EL (cell line): ENCODE data around the gene ORM2.

Experiments
- DNase-seq: peaks from one replicate; pipeline ENCODE4 v3.0.0-alpha.2; 2016

The ORM2 gene

DNA sequence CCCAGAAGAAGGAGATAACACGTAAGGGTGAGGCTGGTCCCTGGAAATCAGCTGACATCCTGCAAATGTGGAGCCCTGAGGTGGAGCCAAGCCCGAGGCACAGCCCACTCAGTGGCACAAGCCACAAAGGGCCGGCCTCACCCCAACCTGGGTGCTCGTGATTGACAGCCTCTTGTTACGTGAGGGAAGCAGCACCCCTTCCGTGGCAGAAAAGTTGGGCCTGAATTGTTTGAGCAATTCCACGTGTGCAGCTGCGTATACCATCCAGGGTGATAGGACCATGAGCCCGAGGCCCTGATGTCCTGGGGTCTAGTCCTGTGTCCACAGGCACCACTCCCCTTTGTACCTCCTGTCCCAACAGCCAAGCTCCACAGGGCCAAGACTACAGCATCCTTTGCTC, 4.8 kb downstream of the ORM2 start:
- no peak for DNase-seq

DNA sequence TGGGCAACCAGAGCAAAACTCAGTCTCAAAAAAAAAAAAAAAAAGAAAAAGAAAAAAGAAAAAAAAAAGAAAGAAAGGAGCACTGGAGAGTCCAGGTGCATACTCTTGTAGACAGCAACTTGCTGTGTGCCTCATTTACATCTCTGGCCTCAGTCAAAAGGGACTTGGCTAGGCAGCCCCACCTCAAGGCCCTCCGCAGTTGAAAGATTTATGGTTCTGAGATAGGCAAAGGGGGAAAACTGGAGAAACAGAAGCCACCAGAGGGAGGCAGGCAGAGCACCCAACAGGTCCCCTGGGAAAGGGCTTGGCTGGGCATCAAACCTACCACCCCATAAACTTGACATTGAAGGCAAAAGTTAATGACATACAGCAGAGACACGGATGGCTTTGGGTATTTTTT, 6.1 kb downstream of the ORM2 start:
- no peak for DNase-seq

DNA sequence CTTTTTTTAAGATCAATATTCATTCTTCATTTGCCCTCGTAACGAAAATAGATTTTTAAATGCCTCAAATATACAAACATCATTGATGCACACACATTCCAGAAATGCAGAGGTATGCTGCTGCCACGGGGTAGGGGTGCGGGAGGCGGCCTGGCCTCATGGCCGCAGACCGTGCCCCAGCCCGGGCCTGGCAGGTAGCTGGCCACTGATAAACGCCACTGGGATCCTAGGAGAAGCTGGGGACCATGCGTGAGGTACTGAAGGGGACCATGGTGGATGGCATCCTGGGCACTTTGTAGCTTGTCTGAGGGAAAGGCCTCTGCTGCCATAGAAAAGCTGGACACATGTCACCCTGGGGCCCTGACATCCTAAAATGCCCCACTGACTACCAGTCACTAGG, 6.5 kb downstream of the ORM2 start:
- no peak for DNase-seq

DNA sequence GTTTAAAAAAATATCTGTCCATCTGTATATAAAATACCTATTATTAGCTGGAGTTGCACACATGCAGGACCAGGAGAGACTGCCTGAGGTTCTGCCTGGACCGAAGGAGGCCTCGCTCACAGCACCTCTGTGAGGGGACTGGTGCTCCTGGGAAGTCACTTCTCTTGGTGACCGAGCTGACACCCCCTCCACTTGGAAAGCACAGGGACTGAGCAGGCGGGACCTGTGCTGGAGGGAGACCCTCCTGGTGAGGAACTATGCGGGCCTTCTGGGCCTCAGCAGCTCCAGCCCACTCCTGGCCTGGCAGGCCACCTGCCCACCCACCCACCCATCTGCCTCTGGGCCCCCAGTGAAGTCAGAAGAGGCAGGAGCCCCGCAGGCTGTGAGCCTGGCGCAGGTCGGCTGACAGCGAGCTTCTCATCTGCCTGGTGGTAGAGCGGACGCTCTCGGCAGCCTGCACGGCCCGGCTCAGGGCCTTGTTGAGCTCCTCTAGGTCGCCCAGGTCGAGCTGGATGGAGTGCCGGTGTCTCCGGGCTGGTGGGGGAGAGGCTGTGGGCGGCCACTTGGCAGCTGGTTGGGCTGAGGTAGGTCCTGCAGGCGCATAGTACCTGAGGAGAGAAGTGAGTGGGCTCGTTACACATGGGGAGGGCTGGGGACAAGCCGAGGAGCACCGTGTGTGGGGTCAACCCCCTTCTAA, 7.2 kb downstream of the ORM2 start:
- no peak for DNase-seq

DNA sequence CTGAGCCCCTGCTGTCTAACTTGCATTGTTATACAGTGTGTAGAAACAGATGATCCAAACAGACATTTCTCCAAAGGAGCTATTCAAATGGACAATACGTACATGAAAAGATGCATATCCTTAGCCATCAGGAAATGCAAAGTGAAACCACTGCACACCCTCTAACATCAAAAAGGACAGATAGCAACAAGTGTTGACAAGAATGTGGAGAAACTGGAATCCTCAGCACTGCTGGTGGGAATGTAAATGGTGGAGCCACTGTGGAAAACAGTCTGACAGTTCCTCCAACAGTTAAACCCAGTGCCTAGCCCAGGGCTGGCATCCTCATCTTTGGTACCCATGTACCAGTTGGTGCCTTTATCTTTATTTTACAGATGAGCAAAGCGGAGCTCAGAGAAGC, 8.5 kb downstream of the ORM2 start:
- DNase-seq, result no peak

DNA sequence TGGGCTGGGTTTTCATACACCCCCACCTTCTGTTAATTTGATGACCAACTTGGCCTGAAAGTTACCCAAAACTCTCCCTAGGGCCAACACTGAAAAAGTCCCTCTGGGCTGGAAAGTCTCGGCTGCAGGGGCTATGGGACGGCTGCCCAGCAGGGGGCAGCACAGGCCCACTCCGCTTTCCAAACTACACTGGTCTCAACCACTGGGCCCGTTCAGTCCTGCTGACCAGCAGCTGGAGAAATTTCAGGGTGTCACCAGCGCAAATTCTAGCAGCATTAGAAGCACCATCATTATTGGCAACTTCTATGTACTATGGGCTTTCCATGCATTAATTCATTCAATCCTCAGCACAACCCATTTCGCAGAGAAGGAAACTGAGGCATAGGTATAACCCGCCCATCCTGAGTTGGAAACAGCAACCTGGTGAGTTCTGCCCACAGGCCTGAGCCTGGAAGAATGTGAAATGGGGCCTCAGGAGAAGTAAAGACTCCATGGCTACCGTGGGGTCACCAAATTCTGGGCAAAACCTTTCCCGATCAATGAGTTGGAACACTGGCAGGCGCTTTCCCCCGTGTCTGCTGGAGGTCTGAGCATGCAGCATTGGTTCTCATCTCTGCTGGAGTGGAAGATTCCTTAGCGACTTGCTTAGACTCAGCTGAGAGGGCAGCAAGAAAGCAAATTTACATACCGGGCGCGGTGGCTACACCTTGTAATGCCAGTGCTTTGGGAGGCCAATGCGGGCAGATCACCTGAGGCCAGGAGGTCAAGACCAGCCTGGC, 9.7 kb downstream of the ORM2 start:
- peak; percentile 62 for DNase-seq

DNA sequence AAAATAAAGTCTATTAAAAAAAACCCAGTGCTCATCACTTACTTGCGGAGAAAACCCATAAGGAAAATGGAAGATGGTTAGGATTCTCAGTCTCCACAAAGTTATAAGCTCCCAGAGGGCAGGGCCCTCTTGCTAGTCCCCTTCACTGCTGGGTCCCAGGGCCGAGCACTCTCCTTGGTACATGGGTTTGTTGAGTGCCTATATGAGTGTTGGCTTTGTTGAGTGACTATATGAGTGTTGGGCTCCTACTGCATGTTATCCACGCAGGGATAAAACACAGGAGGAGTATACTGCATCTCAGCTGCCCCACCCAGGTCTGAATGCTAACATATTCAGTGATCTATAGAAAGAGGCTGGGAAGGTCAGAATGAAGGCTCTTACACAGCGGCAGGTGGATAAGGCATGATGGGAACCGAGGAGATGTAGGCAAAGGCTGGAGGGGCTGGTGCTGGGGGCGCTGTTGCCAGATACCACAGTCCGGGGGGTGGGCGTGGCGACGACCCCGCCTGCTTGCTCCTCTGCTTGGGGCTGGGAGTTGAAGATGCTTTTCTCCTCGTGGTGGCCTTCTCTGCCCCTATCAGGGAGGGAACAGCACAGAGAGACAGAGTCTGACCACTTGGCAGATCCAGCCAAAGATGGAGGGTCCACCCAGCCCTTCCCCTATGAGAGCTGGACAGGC, 11.6 kb downstream of the ORM2 start:
- DNase-seq, result no peak

DNA sequence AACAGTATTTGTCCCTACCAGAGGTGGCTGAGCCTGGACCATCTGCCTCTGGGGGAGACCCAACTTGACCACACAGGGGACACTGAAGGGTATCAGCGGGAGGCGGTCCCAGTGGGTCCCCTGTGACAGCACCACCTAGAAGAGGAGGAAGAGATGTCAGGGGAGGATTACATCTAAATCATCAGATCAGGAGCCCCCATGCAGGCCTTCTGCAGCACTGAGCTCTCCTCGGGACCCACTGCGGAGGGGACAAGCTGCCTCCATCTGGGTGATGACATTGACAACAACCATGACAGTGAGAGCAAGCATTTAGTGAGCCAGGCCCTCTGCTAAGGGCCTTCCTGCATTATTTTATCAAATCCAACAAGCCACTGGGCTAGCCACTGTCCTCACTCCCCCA, 12.3 kb downstream of the ORM2 start:
- DNase-seq, result no peak

DNA sequence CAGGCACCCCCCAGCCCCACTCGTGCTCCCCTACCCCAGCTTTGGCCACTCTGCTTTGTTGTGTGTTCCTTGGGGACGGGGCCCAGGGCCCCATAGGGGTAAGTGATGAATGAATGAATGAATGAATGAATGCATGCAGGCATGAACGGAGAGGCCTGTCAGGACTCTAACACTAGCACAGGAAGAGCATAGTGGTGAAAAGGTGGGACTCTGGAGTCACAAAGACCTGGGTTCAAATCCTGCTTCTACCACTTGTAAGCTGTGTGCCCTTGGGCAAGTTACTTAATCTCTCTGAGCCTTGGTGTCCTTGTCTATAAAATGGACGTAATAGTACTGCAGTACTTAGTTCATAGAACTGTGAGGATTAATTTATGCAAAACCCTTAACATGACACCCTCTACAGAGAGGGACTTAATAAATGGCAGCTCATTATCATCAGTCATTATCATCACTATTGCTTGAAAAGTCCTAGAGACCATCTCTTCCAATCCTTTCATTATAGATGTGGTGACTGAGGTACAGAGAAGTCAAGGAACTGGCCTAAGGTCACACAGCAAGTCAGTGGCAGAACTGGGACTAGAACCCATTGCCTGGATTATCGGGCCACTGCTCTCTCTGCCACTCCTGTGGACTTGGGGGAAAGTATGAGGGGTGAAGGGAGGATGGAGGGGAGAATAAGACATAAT, 13.2 kb downstream of the ORM2 start:
- no peak for DNase-seq

DNA sequence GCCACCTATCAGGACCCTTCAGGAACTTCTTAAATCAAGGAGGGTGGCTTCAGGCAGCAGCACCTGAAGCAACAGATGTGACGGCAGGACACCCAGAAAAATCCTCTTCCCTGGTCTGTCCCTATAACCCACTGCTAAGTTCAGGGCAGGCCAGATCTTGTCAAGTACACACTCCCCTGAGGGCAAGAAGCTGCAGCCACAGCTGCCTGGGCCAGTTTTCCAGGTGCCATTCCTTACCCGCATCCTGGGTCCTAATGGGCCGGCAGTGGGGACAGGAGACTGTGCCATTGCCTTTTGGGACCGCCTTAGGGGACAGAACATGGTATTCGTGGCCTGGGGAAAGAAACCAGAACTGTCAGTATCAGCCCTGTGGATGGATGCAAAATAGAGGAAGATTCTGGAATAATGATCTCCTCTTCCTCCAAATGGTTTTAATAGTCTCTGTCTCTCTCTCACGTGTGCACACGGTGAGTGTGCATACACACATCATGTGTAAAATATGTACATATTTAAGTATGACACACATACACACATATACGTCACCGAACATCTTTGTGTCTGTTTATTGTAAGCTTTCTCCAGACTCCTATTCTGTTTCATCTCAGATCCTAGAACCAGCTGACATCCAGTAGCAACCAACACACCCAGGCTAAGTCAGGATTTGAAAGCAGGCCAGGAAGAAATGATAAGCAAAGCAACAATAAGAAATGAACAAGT, 14.0 kb downstream of the ORM2 start:
- no peak for DNase-seq

DNA sequence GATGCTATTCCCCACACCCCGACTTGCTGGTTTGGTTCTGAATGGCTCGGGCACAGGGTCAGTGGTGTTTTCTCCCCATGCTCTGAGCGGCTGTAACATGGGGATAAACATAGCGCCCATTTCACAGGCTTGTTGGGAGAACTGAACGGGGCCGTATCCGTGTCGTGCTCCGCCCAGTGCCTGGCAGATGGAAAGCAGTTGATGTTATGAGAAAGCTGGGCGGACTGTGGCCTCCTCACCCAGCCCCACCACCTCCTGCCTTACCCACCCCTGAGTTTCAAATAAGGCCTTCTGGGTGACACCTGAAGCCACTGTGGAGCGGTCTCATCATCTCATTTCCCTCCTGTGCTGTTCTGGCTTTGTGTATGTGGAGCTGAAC, 14.5 kb downstream of the ORM2 start:
- no peak for DNase-seq

DNA sequence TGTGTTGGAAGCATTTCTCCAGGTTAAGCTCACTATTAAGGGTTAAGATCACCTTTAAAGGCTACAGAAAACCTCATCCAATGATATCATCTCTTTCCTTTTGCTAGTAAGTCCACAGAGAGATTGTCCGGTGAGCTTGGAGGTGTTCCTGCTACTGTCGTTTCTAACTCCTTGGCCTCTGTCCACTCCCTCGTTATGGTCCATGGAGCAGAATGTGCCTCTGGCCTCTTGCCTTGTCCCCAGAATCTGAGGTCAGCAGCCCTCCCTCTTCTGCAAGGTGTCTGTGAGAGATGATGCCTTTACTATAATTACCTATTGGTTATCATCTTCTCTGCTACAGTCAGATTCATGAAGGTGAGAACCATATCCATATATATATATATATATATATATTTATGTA, 15.0 kb downstream of the ORM2 start:
- DNase-seq, result no peak

DNA sequence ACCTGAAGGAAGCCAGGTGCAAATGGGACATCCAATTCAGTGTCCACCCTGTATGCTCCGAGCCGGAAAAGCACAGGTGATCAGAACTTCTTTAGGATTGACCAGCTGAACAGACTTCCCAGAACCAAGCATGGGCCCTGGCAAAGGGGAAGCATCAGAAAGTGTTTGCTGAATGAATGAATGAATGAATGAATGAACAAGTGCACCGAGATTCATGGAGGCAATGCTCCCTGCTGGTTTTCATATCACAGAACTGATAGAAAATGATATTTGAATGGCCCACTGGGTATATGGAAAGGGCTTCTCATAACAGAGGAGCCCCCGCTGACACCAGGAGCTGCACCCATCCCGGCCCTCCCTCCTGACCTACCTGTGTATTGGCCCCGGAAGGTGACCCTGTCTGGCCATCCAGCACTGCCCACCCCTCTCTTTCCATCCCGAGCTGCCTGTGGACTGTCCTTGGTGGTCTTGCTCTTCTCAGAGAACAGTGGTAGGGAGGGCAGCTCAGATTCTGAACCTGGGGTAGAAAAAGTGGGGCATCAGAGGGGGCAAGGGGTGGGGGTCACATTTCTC, 15.9 kb downstream of the ORM2 start:
- DNase-seq, result no peak

DNA sequence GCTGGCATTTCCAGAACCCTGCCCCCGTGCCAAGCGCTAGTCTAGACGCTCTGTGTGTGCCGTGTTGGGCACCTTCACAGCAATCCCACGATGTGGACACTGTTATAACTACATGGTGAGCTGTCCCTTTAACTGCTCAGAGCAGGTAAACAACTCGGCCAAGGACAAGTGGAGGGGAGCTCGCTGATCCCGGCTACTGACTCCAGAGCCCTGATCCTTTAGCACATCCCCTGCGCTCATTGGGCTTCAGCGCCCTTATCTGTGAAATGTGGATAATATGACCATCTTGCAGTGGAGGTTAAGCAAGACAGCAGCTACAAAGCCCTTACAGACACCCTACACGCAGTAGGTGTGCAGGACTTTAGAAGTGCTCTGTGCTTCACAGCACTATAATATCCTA, 16.5 kb downstream of the ORM2 start:
- DNase-seq, result no peak

DNA sequence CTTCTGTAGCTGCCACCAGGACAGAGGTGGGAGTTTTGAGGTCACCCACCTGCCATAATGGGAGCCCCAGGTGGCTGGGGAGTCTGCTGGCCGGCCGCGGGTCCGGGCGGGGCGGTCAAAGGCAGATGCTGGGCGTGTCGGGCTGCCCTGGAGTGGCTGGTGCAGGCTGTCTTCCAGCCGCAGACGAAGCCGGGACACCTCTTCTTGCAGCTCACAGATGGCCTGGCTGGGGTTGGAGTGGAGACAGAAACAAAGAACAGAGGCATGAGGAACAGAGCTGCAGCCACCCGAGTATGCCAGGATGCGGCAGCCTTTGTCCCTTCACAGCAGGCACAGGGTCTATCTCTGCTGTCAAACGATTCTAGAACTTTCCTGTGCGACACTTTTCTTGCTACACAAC, 18.0 kb downstream of the ORM2 start:
- no peak for DNase-seq

DNA sequence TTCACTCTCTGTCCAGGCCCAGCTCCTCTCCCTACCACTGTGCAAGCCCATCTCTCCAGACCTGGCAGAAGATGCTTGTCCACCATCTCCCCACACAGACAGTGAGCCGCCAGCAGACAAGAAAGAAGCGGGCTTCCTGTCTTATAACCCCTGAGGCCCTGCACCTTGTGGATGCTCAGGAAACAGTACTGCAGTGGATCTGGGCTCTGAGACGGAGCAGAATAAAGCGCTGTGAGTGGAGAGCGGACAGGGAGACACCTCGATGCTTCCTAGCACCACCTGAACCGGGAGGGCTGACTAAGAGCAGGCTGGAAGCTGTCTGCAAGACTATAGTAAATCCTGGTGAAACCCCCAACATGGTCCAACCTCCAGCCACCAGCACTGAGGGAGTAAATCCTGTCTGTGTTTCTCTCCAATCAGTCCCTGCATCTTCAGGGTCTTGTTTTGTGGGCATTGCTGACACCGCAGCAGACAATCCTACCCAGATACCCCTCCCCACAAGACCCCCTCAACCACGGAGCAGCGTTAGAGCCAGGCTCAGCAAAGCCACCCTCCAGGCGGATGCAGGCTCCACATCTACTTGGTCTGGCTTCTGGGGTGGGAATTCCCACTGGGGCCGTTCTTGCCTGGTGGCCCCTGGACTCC, 18.7 kb downstream of the ORM2 start:
- no peak for DNase-seq

DNA sequence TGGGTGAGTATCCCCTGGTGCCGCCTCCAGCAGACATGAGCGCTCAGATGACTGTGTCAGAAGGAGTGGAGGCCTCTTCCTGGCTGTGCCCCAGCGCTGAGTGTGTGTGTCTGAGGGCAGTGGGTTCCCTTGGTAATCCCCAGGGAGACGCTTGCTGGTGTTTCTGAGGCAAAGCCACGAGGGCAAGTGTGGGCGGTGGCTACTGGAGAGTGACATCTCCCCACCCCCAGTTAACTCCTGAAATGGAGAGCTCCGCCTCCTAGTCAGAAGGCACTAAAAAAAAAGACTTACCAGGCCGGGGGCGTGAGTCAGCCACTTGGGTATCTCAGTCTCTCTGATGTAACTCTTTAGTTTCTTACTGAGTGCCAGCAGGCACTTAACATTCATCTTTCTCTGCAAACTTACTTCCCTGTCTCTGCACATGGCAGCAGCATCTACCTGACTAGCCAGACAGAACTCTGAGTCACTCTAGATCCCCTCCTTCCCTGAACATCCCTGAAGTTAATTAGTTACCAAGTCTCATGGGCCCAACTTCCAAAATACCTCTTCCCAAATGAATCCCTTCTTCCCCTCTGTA, 19.3 kb downstream of the ORM2 start:
- DNase-seq, result peak; percentile 100

DNA sequence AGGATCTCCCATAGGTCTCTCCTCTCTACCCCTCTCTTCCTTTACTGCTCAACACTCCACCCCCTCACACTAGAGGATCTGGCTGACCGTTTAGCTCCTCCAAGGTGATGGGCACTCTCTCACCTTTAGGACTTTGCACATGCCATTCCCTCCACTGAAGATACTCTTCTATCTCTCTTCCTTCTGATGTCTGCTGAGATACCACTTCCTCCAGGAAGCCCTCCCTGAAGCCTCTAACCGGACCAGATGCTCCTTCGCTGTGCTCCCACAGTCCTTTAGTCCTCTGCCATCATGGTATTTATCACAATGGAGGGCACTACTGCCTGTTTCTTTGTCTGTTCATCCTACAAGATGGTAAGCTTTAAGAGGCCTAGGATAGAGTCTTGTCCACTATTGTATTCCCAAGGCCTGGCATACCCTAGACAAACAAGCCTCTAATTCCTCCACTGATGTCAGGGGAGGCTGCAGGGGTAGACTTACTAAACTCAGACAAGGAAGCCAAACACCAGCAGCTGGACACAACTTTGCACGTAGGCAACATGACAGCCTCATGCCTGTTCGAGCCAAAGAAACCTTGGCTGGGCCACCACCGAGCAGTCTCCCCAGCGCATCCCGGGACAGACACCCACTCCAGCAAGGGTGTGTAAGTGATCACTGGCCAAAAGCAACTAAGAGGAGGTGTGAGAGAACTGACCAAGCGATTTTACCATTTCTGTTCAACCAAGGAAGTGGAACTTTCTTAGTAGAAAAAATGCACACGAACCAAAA, 20.2 kb downstream of the ORM2 start:
- no peak for DNase-seq

DNA sequence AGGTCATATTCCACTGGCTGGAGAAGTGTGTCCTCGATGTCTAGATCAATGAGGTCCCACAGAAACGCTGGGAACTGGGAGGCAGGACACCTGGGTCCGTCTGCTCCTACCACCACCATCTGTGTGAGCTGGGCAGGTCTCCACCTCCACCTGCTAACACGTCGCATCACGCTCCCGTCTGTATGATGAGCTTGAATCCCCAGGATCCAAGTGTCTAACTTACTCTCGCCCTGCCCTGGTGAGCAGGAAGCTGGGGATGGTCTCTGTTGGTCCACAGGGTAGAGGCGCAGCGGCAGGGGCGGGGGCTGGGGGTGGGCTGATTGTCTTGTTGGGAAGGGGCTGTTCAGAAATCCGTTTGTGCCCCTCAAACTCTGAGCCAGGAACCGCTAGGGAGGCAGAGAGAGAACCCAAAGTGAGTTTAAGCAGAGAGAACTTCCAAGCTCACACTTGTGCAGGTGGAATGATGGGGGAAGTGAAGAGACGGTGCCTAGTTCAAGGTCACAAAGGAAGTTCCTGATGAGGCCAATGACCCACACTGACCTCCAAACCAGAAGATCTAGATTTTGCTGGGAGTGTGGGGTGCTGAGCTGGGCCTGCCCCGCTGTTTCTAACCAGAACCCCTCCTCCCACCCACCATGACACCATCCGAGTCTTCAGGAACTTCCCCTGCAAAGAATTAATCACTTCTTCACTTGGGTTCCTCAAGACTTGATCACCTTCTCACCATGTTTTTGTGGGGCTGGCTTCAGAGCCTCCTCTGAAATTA, 21.1 kb downstream of the ORM2 start:
- no peak for DNase-seq

DNA sequence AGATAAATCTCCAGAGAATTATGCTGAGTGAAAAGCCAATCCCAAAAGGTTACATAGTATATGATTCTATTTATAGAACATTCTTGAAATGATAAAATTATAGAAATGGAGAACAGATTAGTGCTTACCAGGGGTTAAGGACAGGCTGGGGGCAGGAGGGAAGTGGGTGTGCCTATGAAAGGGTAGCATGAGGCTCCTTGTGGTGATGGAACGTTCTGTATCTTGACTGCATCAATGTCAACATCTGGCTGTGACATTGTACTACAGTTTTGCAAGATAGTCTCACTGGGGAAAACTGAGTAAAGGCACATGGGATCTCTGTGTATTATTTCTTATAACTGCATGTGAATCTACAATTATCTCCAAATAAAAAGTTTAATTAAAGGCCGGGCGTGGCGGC, 22.3 kb downstream of the ORM2 start:
- no peak for DNase-seq
